Kidney epithelial cell (primary cell): ENCODE data around the gene HOXD3. TPM values are rescaled to one million over a fixed set of nuclear protein-coding genes. Genes with fewer than 3 reads are reported as not detected.
A peak's percentile ranks its signal among the peaks of the same experiment; 100 is the strongest.

Experiments
- DNase-seq: peaks from one replicate; pipeline ENCODE4 v3.0.0-alpha.2; 2010; ENCODE audit warnings: low read depth
- H3K27me3 ChIP-seq: 2 replicates; pipeline ENCODE4 v1.6.0; 2011; ENCODE audit warnings: low read length; ENCODE audit not compliant: control insufficient read depth, insufficient read depth
- H3K36me3 ChIP-seq: 2 replicates; pipeline ENCODE4 v1.5.1; 2011; ENCODE audit warnings: low read length; ENCODE audit not compliant: control insufficient read depth, insufficient read depth
- H3K4me3 ChIP-seq: 2 replicates; pipeline ENCODE4 v1.5.1; 2011; ENCODE audit warnings: low read depth, mild to moderate bottlenecking, control low read depth, low read length
- CTCF ChIP-seq: IDR thresholded peaks from 2 replicates; pipeline ENCODE4 v1.5.1; 2011; ENCODE audit warnings: mild to moderate bottlenecking, moderate library complexity, low read length, control low read depth, inconsistent platforms; ENCODE audit not compliant: insufficient read depth, poor library complexity, severe bottlenecking
- total RNA-seq: library from RNA; depleted of rRNA; stranded (reverse); fragments of >200 nt; gene quantifications from 2 replicates; pipeline ENCODE4 v1.2.3, GENCODE V29; 2015

The HOXD3 gene
- total RNA-seq, 1 donor from 2014 or later: 5.4 TPM

- Histone ChIP-seq H3K4me3 (peak overlapping the region; percentile 33), H3K27me3 (no peaks in the 10 kb centered on the region), H3K36me3 (peaks cover 3% of the 10 kb centered on the region)
- no peak for DNase-seq
- TF ChIP-seq CTCF: no peak
Measured at GRCh38 chr2:176149939-176150583, 7.0 kb upstream of the HOXD3 start.

- DNase-seq: no peak
- TF ChIP-seq CTCF: no peak
- Histone ChIP-seq H3K36me3 (peaks cover 3% of the 10 kb centered on the region), H3K4me3 (peak overlapping the region; percentile 59), H3K27me3 (no peaks in the 10 kb centered on the region)
Measured at GRCh38 chr2:176150584-176151441, 6.3 kb upstream of the HOXD3 start.

- H3K36me3 ChIP-seq: peaks cover 3% of the 10 kb centered on the region
- DNase-seq: no peak
- no peaks in the 10 kb centered on the region for H3K27me3 ChIP-seq
- H3K4me3 ChIP-seq: peak within 1 kb of the TSS; percentile 59
- TF ChIP-seq CTCF: no peak
Measured at GRCh38 chr2:176151442-176152287, 5.4 kb upstream of the HOXD3 start, which contains the start of gene HOXD4. Gene HOXD4 (plus strand): TSS chr2:176151550. CDS start chr2:176151634, 84 bp downstream.

- Histone ChIP-seq H3K4me3 (peak overlapping the region; percentile 59), H3K27me3 (no peaks in the 10 kb centered on the region), H3K36me3 (peaks cover 3% of the 10 kb centered on the region)
- DNase-seq: no peak
- no peak for TF ChIP-seq CTCF
Measured at GRCh38 chr2:176152350-176153181, 4.5 kb upstream of the HOXD3 start.

GRCh38 chr2:176154576-176155252, 2.4 kb upstream of the HOXD3 start:
- no peak for DNase-seq
- TF ChIP-seq CTCF: no peak
- Histone ChIP-seq H3K4me3 (peak overlapping the region; percentile 59), H3K36me3 (peaks cover 2% of the 10 kb centered on the region), H3K27me3 (no peaks in the 10 kb centered on the region)
